Activated CD8-positive, alpha-beta memory T cell treated with anti-CD3 and anti-CD28 coated beads, Interleukin-2, amount 50 U/mL, for 24 hours (primary cell): ENCODE measurements around the gene EGFR.
"Not testable (repeated sequence)": the region's sequence is repeated elsewhere in the genome, so short reads cannot be mapped to it uniquely, and the experiment has no call there.

ENCODE experiments used
- DNase-seq: peaks from one replicate; pipeline ENCODE4 v3.0.0-alpha.2; 2020; ENCODE audit errors: extremely low read depth

Gene EGFR

DNA sequence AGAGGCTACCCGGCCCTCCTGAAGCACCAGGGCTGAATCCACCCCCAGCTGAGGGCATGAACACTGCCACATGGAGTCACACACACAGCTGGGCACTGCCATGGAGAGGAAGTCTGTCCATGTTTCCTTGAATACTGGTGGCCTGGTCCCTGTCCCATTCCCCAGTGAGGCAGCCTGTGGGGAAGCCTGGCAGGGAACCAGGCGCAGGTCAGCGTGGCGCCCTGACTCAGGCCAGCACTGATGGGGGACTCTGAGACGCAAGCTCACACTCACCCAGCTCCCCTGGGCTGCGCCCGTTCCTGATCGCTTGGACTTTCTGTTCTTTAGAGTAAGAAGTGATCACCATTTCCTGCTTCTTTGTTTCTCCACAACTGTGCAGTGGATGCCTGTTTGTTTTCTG is 128.3 kb downstream of the EGFR start:
- DNase-seq: no peak

DNA sequence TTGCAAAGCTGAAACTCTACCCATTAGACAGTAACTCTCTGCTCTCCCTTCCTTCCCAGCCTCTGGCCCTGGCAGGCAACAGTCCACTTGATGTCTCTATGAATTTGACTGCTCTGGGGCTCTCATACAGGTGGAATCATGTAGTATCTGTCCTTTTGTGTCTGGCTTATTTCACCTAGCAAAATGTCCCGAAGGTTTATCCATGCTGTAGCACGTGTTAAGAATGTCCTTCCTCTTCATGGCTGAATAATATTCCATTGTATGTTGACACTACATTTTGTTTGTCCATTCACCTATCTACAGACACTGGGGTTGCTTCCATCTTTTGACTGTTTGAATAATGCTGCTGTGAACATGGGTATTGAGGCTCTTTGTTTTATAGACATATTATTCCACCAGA is 128.9 kb downstream of the EGFR start:
- no peak for DNase-seq

DNA sequence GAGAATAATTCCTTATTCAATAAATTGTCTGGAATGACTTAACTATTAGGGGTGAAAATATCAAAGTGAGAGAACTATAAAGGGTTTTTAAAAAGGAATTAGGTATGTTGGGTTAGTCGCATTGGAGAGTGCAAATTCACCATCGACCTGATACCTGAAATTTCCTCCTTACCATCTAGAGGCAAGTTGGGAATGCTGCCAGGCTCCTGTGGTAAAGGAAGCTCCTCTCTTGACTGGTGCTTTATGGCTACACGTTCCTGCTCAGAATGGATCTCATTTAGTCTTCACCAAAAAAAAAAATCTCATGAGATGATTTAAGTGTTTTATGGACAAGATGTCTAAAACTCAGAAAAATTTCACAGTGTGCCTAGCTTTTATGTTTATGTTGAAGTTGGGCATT is 129.8 kb downstream of the EGFR start:
- DNase-seq: no peak

DNA sequence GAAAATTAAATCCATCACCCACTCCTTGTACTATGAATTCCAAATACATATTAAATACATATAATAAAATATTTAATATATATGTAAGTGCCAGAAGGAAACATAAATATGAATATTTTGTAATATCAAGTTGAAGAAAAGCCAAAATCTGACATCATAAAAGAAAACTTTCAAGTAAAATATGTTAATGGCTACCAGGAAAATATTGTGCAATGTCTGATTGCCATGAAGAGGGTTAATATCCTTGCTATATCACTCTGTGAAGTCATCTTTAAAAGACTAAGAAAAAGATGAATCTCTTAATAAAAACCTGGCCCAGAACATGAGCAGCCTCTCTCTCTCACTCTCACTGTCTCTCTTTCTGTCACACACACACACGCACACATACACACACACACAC is 130.2 kb downstream of the EGFR start:
- DNase-seq: no peak

GRCh38 chr7:55150166-55150565 is 131.3 kb downstream of the EGFR start:
- DNase-seq: no peak

GRCh38 chr7:55150709-55151451 is 132.1 kb downstream of the EGFR start:
- DNase-seq: no peak

GRCh38 chr7:55152516-55152915 is 133.7 kb downstream of the EGFR start:
- DNase-seq: no peak

DNA sequence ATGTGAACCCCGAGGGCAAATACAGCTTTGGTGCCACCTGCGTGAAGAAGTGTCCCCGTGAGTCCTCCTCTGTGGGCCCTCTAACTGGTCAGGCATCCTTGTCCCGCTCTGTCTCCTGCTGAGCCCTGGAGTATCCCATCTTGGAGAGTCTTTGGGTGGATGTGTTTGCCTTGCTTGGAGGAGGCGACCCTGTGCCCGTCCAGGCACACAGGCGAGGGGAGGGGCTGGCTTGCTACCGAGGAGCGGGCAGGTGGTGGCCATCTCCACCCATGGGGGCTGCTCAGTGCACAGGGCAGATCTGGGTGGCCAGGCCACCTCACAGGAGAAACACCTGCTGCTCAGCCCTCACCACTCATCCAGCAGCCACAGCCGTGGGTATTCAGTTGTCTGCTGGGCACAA is 135.3 kb downstream of the EGFR start:
- no peak for DNase-seq

DNA sequence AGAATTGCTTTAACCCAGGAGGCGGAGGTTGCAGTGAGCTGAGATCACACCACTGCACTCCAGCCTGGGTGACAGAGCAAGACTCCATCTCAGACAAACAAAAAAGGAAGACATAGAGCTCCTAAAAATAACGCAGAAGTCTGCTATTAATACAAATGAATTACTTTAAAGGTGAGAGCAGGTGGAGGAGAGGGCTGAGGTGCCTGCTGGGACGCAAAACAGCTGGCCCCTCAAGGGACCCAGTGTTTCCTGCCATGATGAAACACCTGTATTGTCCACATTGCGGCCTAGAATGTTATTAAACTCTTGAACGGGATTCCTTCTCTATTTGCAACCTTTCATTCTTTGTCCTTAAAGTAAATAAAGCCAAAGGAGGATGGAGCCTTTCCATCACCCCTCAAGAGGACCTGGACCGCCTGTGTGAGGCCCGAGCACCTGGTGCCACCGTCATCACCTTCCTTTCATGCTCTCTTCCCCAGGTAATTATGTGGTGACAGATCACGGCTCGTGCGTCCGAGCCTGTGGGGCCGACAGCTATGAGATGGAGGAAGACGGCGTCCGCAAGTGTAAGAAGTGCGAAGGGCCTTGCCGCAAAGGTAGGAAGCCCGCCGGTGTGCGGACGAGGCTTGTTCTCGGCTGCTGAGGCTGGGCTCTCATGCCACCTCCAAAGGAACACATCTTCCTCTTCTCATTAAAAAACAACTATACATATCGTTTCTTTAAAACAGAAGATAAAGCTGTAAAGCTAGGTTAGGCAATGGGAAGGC is 136.7 kb downstream of the EGFR start:
- DNase-seq: no peak

GRCh38 chr7:55156919-55157763 is 138.3 kb downstream of the EGFR start:
- DNase-seq: no peak

DNA sequence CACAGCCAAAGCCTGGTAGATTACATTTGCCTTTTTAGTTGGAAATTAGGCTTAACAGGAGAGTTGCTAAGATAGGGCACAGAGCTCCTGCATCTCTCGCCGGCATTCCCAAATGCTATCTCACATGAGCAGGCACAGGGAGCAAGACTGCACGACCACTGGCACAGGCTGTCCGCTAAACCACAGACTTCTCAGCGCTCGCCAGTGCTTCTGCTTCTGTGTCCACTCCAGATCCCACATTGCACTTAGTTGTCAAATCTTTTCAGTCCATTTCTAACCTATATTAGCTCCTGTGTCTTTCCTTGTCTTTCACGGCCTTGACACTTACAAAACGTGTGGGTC is 138.9 kb downstream of the EGFR start:
- no peak for DNase-seq

GRCh38 chr7:55158541-55159382 is 139.9 kb downstream of the EGFR start:
- no peak for DNase-seq

DNA sequence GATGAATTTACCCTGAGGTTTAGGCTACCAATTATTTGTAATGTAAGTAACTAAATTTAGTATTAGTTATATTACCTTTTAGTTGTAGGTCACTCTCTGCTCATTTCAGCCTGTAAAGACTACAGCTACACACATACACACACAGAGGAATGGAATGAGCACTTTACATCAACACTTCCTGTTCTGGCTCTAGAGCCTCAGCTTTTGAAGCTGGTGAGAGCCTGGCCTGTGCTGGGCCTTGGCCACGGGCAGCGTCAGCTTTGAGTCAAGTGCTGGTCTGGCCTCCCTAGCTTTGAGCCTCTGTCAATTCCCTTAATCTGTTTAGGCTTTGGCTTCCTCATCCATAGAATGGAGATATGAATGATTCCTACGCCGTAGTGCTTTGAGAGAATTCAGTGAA is 141.7 kb downstream of the EGFR start:
- DNase-seq: no peak

DNA sequence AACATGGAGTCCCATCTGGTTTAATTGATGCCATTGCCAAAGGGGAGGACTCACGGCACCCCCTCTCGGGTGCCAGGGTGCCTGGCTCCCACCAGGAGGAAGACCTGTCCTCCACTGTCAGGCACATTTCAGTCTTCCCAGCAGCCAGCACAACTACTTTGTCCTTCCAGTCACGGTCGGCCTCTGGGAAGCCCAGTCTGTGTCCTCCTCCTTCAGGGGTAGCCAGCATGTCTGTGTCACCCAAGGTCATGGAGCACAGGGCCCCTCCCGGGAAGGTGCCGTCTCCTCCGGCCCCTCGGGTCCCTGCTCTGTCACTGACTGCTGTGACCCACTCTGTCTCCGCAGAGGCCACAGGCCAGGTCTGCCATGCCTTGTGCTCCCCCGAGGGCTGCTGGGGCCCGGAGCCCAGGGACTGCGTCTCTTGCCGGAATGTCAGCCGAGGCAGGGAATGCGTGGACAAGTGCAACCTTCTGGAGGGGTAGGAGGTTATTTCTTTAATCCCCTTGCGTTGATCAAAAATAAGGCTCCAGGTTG is 142.4 kb downstream of the EGFR start:
- DNase-seq: no peak

GRCh38 chr7:55162476-55162875 is 143.7 kb downstream of the EGFR start:
- DNase-seq: no peak

DNA sequence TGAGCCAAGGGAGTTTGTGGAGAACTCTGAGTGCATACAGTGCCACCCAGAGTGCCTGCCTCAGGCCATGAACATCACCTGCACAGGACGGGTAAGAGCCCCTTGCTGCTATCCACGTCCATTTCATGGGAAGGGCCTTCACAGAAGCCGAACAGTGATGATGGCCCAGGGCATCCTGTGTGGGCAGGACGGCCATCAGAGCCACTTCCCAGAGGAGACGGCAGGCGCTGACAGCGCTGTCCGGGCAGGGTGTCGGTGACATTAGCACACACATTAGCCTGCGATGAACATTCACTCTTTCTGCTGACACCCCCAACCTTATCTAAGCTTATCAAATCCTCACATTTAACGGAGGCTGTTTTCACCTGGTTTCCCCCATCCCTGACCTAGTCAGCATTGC is 144.9 kb downstream of the EGFR start:
- DNase-seq: no peak

DNA sequence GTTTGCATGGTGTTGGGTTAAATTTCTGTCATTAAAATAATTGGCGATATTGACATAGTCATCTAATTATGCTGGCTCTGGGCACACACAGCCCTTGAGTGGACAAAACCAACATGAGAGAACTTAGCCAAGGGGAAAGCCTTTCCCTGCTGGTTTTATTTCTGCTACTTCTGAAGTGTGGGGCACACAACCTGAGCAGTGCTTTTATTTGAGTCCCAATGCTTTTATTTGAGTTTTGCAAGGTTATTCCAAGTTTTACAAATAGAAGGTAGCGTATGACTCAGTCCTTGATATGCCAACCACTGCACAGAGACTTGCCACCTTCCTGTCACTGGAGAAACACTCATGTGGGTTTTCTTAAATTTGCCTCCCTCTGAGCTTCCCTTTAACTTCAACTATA is 145.7 kb downstream of the EGFR start:
- DNase-seq: no peak

- DNase-seq: no peak
These were observed 146.5 kb downstream of the EGFR start for GRCh38 chr7:55165176-55165861.

- not testable (repeated sequence) for DNase-seq
These were observed 148.5 kb downstream of the EGFR start for GRCh38 chr7:55167296-55167695.

DNA sequence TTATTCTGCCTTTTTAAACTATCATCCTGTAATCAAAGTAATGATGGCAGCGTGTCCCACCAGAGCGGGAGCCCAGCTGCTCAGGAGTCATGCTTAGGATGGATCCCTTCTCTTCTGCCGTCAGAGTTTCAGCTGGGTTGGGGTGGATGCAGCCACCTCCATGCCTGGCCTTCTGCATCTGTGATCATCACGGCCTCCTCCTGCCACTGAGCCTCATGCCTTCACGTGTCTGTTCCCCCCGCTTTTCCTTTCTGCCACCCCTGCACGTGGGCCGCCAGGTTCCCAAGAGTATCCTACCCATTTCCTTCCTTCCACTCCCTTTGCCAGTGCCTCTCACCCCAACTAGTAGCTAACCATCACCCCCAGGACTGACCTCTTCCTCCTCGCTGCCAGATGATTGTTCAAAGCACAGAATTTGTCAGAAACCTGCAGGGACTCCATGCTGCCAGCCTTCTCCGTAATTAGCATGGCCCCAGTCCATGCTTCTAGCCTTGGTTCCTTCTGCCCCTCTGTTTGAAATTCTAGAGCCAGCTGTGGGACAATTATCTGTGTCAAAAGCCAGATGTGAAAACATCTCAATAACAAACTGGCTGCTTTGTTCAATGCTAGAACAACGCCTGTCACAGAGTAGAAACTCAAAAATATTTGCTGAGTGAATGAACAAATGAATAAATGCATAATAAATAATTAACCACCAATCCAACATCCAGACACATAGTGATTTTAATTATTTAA is 151.7 kb downstream of the EGFR start:
- no peak for DNase-seq
